Effector memory CD4-positive, alpha-beta T cell (primary cell): Measurements from ENCODE around the gene GCN1.

Experiments
- DNase-seq, 3 donors: peaks; one replicate each; pipeline ENCODE4 v3.0.0-alpha.2; 2020
- H3K27ac ChIP-seq: 2 replicates; pipeline ENCODE4 v1.7.0; 2013; ENCODE audit warnings: mild to moderate bottlenecking, low read length, moderate library complexity; ENCODE audit not compliant: insufficient read depth, poor library complexity, severe bottlenecking
- H3K27me3 ChIP-seq: replicated peaks from 2 replicates; pipeline ENCODE4 v1.7.0; 2013; ENCODE audit warnings: mild to moderate bottlenecking, low read length; ENCODE audit not compliant: insufficient read depth, control insufficient read depth, poor library complexity, severe bottlenecking
- H3K36me3 ChIP-seq: 2 replicates; pipeline ENCODE4 v1.7.0; 2013; ENCODE audit warnings: mild to moderate bottlenecking, low read length, moderate library complexity; ENCODE audit not compliant: control insufficient read depth, insufficient read depth
- H3K4me1 ChIP-seq: 2 replicates; pipeline ENCODE4 v1.7.0; 2013; ENCODE audit warnings: low read length, mild to moderate bottlenecking; ENCODE audit not compliant: control insufficient read depth, insufficient read depth, poor library complexity, severe bottlenecking
- H3K4me3 ChIP-seq: 2 replicates; pipeline ENCODE4 v1.7.0; 2013; ENCODE audit warnings: low read length, low read depth, mild to moderate bottlenecking; ENCODE audit not compliant: insufficient read depth, poor library complexity, severe bottlenecking
- H3K9me3 ChIP-seq: 2 replicates; pipeline ENCODE4 v1.7.0; 2013; ENCODE audit warnings: mild to moderate bottlenecking, low read length, moderate library complexity; ENCODE audit not compliant: control insufficient read depth

The GCN1 gene

GRCh38 chr12:120110550-120111501 lies 83.7 kb downstream of the GCN1 start:
- peak overlapping the region; percentile 68 for H3K27ac ChIP-seq
- peaks cover 13% of the 10 kb centered on the region for H3K36me3 ChIP-seq
- H3K4me1 ChIP-seq, result peaks cover 48% of the 10 kb centered on the region
- peak; percentile 23 to 39 (median 29) for DNase-seq
- no peaks in the 10 kb centered on the region for H3K27me3 ChIP-seq
- H3K9me3 ChIP-seq, result no peaks in the 10 kb centered on the region
- peak overlapping the region; percentile 39 for H3K4me3 ChIP-seq

DNA sequence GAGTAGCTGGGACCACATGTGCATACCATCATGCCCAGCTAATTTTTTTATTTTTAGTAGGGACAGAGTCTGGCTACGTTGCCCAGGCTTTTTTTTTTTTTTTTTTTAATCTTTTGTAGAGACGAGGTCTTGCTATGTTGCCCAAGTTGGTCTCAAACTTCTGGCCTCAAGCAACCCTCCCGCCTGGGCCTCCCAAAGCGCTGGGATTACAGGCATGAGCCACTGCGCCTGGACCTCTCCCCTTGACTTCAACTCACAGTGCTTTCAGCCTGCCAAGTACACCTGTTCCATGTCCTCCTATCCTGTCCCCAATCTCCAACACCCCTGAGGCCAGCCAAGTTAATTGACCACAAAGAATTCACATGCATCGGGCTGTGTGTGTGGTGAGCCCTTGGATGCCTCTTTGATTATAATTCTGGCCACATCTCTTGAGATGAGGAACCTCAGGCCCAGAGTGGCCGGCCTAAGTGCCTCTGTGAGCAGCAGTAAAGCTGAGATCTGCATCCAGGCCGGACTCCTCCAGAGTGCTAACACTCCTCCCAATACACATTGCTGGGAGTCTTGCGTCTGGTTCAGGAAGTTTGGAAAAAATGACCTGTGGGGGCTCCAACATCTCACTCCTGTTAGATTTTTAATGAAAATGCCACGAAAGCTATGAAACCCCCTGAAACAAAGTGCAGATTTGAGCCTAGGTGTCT lies 84.8 kb downstream of the GCN1 start:
- no peaks in the 10 kb centered on the region for H3K9me3 ChIP-seq
- H3K36me3 ChIP-seq, result peaks cover 19% of the 10 kb centered on the region
- DNase-seq, result no peak
- H3K27ac ChIP-seq, result peak overlapping the region; percentile 68
- H3K27me3 ChIP-seq, result no peaks in the 10 kb centered on the region
- peaks cover 38% of the 10 kb centered on the region for H3K4me1 ChIP-seq
- H3K4me3 ChIP-seq, result no peak overlapping the region

DNA sequence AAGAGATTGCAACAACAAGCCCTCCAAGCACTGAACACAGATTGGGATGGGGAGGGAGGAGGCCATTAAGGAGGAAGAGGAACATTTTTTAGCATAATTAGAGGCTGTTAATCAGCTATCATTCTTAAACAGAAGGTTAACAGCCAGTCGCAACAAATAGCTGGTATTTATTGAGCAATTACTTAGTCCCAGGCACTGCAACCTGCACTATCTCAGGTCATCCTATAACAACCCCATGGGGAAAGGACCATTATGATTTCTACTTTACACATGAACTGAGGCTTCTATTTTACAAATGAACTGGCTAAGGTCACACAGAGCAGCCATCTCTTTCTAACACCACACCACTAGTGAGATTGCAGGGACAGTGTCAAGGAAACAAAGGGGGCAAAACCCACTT lies 88.4 kb downstream of the GCN1 start:
- DNase-seq, result no peak
- Histone ChIP-seq H3K27ac (no peak overlapping the region), H3K4me3 (no peak overlapping the region), H3K9me3 (no peaks in the 10 kb centered on the region), H3K4me1 (peaks cover 34% of the 10 kb centered on the region), H3K27me3 (no peaks in the 10 kb centered on the region), H3K36me3 (peaks cover 48% of the 10 kb centered on the region)

GRCh38 chr12:120103371-120103770 lies 91.1 kb downstream of the GCN1 start:
- H3K36me3 ChIP-seq, result peaks cover 73% of the 10 kb centered on the region
- no peaks in the 10 kb centered on the region for H3K9me3 ChIP-seq
- H3K4me3 ChIP-seq, result no peak overlapping the region
- H3K4me1 ChIP-seq, result peaks cover 11% of the 10 kb centered on the region
- H3K27ac ChIP-seq, result no peak overlapping the region
- H3K27me3 ChIP-seq, result no peaks in the 10 kb centered on the region
- DNase-seq, result no peak

DNA sequence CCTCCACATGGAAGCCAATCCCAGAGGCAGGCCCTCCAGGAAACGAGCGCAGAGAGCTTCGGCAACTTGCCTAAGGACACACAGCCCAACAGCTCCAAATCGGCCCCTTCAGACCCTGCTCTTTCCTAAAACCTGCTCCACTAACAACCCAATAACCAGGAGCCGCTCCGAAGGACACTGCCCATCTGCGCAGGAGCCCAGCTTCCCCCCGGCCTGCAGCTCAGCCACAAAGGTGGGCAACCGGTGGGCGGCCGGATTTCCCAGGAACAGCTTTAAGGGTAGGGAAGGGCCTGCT lies 91.5 kb downstream of the GCN1 start:
- Histone ChIP-seq H3K9me3 (no peaks in the 10 kb centered on the region), H3K4me3 (no peak overlapping the region), H3K27me3 (no peaks in the 10 kb centered on the region), H3K36me3 (peaks cover 73% of the 10 kb centered on the region), H3K4me1 (peaks cover 10% of the 10 kb centered on the region), H3K27ac (no peak overlapping the region)
- DNase-seq, result no peak

- Histone ChIP-seq H3K4me1 (peaks cover 10% of the 10 kb centered on the region), H3K9me3 (no peaks in the 10 kb centered on the region), H3K4me3 (no peak overlapping the region), H3K27me3 (no peaks in the 10 kb centered on the region), H3K36me3 (peaks cover 76% of the 10 kb centered on the region), H3K27ac (peak overlapping the region; percentile 1)
- no peak for DNase-seq
These were observed 92.1 kb downstream of the GCN1 start for GRCh38 chr12:120102189-120103043.

GRCh38 chr12:120101617-120102016 lies 92.9 kb downstream of the GCN1 start:
- no peaks in the 10 kb centered on the region for H3K9me3 ChIP-seq
- peaks cover 10% of the 10 kb centered on the region for H3K4me1 ChIP-seq
- no peak overlapping the region for H3K27ac ChIP-seq
- no peak overlapping the region for H3K4me3 ChIP-seq
- no peak for DNase-seq
- peaks cover 79% of the 10 kb centered on the region for H3K36me3 ChIP-seq
- H3K27me3 ChIP-seq, result no peaks in the 10 kb centered on the region

- Histone ChIP-seq H3K4me1 (peaks cover 10% of the 10 kb centered on the region), H3K4me3 (no peak overlapping the region), H3K27ac (peak overlapping the region; percentile 32), H3K36me3 (peaks cover 84% of the 10 kb centered on the region), H3K9me3 (no peaks in the 10 kb centered on the region), H3K27me3 (no peaks in the 10 kb centered on the region)
- DNase-seq, result no peak
These were observed 93.3 kb downstream of the GCN1 start for GRCh38 chr12:120101182-120101581.

DNA sequence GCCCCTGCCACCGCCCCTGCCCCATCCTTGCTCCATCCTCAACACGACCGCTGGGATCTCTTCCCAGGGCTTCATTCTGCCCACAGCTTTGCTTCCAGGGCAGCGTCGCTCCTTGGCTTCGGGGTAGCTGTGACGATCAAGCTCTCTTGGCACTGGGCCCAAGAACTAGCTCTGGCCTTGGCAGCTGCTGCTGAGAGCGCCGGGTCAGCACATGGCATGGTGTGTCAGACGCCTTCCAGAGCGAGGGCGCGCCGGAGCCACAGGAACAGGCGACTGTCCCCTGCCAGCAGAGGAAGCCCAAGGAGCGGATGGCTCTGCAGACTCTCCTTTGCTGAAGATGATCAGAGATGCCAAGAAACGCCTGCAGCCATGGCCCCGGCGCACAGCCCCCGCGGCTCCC lies 93.9 kb downstream of the GCN1 start:
- H3K36me3 ChIP-seq, result peaks cover 86% of the 10 kb centered on the region

More for the DNA sequence above, 93.9 kb downstream of the GCN1 start:
- no peak for DNase-seq
- no peaks in the 10 kb centered on the region for H3K27me3 ChIP-seq
- H3K27ac ChIP-seq, result peak overlapping the region; percentile 32
- no peak overlapping the region for H3K4me3 ChIP-seq
- no peaks in the 10 kb centered on the region for H3K9me3 ChIP-seq
- peaks cover 10% of the 10 kb centered on the region for H3K4me1 ChIP-seq
